MM.1S (cell line): ENCODE data around the gene RB1.

Source experiments
- CTCF ChIP-seq: fragments of 300-600 bp; sonication (generic); IDR thresholded peaks from 2 replicates; pipeline ENCODE4 v1.5.1; 2016; ENCODE audit warnings: antibody characterized with exemption, low read length, mixed read lengths
- EZH2 ChIP-seq: fragments of 300-600 bp; sonication (generic); optimal IDR thresholded peaks from 2 replicates; pipeline ENCODE3; 2017; ENCODE audit warnings: low read depth, mild to moderate bottlenecking, antibody characterized with exemption, low read length, mixed read lengths

GRCh38 chr13:48400850-48401291, 97.3 kb downstream of the RB1 start:
- TF ChIP-seq CTCF = peak; percentile 19
- no peak for TF ChIP-seq EZH2
